SK-N-SH treated with all-trans-retinoic acid at 6 μM for 48 hours (cell line): ENCODE measurements around the gene WIZ.

Source experiments
- ARNTL ChIP-seq: fragments of 450-650 bp; formaldehyde crosslinking; IDR thresholded peaks from 2 replicates; pipeline ENCODE4 v1.5.0; 2020; ENCODE audit warnings: low read depth, mild to moderate bottlenecking, moderate library complexity, borderline replicate concordance
- CREB5 ChIP-seq: fragments of 250-450 bp; sonication (Bioruptor Pico); IDR thresholded peaks from 2 replicates; pipeline ENCODE4 v1.5.1; 2020; ENCODE audit warnings: low read depth, mild to moderate bottlenecking, moderate library complexity
- GLIS3 ChIP-seq: fragments of 250-450 bp; sonication (Bioruptor Pico); IDR thresholded peaks from 2 replicates; pipeline ENCODE4 v1.5.0; 2020; ENCODE audit warnings: mild to moderate bottlenecking, moderate library complexity
- ISL1 ChIP-seq: fragments of 250-450 bp; sonication (Bioruptor Pico); IDR thresholded peaks from 2 replicates; pipeline ENCODE4 v2.1.2; 2022; ENCODE audit warnings: mild to moderate bottlenecking, moderate library complexity
- PPARA ChIP-seq: fragments of 250-450 bp; sonication (Bioruptor Pico); IDR thresholded peaks from 2 replicates; pipeline ENCODE4 v1.5.0; 2020; ENCODE audit warnings: mild to moderate bottlenecking, borderline replicate concordance
- SNAI2 ChIP-seq: fragments of 250-450 bp; sonication (Bioruptor Pico); IDR thresholded peaks from 2 replicates; pipeline ENCODE4 v1.5.0; 2020; ENCODE audit warnings: mild to moderate bottlenecking, moderate library complexity
- TOX ChIP-seq: fragments of 250-450 bp; sonication (Bioruptor Pico); IDR thresholded peaks from 2 replicates; pipeline ENCODE4 v1.8.0; 2021; ENCODE audit warnings: mild to moderate bottlenecking, moderate library complexity, borderline replicate concordance
- ZC3H10 ChIP-seq: fragments of 250-450 bp; sonication (Bioruptor Pico); IDR thresholded peaks from 2 replicates; pipeline ENCODE4 v1.5.1; 2021; ENCODE audit warnings: mild to moderate bottlenecking, moderate library complexity
- ZNF565 ChIP-seq: fragments of 450-650 bp; formaldehyde crosslinking; conservative IDR thresholded peaks from 2 replicates; pipeline ENCODE4 v1.5.0; 2020; ENCODE audit warnings: low read depth, mild to moderate bottlenecking, moderate library complexity
- ZNF70 ChIP-seq: fragments of 450-650 bp; formaldehyde crosslinking; IDR thresholded peaks from 2 replicates; pipeline ENCODE4 v1.5.0; 2020; ENCODE audit warnings: mild to moderate bottlenecking, moderate library complexity
- ZNF8 ChIP-seq: fragments of 450-650 bp; formaldehyde crosslinking; IDR thresholded peaks from 2 replicates; pipeline ENCODE4 v1.5.0; 2020; ENCODE audit warnings: mild to moderate bottlenecking, moderate library complexity
- TF ChIP-seq, protein P1 (sequence below): fragments of 250-450 bp; sonication (Bioruptor Pico); IDR thresholded peaks from 2 replicates; pipeline ENCODE4 v1.5.0; 2020; ENCODE audit warnings: mild to moderate bottlenecking, moderate library complexity
- TF ChIP-seq, protein P2 (sequence below): fragments of 250-450 bp; sonication (Bioruptor Pico); IDR thresholded peaks from 2 replicates; pipeline ENCODE4 v1.5.1; 2021; ENCODE audit warnings: mild to moderate bottlenecking, moderate library complexity

DNA sequence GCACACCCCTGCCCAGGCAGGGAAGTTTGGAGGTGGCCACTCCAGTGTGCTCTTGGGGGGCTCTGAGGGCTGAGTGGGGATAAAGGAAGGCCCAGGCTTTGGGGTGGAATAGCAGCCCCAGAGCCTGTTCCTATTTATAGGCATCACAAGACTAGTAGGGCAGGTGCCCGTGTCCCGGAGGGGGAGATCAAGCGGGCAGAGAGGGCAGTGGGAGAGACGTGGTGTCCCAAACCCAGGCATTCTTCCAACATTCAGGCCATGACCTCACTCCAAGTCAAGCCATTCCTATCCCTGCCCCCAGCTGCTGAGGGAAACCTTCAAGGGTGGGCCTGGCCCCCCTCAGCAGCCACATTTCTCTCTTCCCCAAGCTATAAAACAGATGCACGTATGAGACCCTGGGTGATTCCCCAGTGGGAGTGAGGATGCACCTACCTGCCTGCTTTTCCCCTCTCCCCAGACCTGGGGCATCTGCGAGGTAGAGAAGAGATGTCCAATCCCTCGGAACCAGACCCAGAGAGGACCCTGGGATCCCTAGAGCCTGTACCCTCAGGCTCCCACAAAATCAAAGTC lies 3.9 kb downstream of the WIZ start:
- TF ChIP-seq SNAI2 (CRISPR knock-in tag), result no peak
- no peak for TF ChIP-seq CREB5 (CRISPR knock-in tag)
- no peak for TF ChIP-seq ZNF565 (CRISPR knock-in tag)
- TF ChIP-seq ZNF8 (CRISPR knock-in tag), result no peak
- no peak for TF ChIP-seq ARNTL (CRISPR knock-in tag)
- no peak for TF ChIP-seq ISL1 (CRISPR knock-in tag)
- TF ChIP-seq, protein P1, sequence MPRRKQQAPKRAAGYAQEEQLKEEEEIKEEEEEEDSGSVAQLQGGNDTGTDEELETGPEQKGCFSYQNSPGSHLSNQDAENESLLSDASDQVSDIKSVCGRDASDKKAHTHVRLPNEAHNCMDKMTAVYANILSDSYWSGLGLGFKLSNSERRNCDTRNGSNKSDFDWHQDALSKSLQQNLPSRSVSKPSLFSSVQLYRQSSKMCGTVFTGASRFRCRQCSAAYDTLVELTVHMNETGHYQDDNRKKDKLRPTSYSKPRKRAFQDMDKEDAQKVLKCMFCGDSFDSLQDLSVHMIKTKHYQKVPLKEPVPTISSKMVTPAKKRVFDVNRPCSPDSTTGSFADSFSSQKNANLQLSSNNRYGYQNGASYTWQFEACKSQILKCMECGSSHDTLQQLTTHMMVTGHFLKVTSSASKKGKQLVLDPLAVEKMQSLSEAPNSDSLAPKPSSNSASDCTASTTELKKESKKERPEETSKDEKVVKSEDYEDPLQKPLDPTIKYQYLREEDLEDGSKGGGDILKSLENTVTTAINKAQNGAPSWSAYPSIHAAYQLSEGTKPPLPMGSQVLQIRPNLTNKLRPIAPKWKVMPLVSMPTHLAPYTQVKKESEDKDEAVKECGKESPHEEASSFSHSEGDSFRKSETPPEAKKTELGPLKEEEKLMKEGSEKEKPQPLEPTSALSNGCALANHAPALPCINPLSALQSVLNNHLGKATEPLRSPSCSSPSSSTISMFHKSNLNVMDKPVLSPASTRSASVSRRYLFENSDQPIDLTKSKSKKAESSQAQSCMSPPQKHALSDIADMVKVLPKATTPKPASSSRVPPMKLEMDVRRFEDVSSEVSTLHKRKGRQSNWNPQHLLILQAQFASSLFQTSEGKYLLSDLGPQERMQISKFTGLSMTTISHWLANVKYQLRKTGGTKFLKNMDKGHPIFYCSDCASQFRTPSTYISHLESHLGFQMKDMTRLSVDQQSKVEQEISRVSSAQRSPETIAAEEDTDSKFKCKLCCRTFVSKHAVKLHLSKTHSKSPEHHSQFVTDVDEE (CRISPR knock-in tag), result no peak
- no peak for TF ChIP-seq GLIS3
- TF ChIP-seq, protein P2, sequence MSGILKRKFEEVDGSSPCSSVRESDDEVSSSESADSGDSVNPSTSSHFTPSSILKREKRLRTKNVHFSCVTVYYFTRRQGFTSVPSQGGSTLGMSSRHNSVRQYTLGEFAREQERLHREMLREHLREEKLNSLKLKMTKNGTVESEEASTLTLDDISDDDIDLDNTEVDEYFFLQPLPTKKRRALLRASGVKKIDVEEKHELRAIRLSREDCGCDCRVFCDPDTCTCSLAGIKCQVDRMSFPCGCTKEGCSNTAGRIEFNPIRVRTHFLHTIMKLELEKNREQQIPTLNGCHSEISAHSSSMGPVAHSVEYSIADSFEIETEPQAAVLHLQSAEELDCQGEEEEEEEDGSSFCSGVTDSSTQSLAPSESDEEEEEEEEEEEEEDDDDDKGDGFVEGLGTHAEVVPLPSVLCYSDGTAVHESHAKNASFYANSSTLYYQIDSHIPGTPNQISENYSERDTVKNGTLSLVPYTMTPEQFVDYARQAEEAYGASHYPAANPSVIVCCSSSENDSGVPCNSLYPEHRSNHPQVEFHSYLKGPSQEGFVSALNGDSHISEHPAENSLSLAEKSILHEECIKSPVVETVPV (CRISPR knock-in tag), result no peak
- TF ChIP-seq ZNF70, result no peak
- TF ChIP-seq PPARA (CRISPR knock-in tag), result no peak
- no peak for TF ChIP-seq TOX (CRISPR knock-in tag)
- TF ChIP-seq ZC3H10, result no peak
